HFF-Myc (cell line): ENCODE measurements around the gene HIPK2.

Source experiments
- DNase-seq: peaks from one replicate; pipeline ENCODE4 v3.0.0-alpha.2; 2011; ENCODE audit warnings: low read depth; ENCODE audit errors: extremely low read depth
- H3K4me3 ChIP-seq: replicated peaks from 2 replicates; pipeline ENCODE4 v1.5.1; 2011; ENCODE audit warnings: low read depth, mild to moderate bottlenecking, control low read depth, low read length
- CTCF ChIP-seq: IDR thresholded peaks from 2 replicates; pipeline ENCODE4 v1.5.1; 2012; ENCODE audit warnings: mild to moderate bottlenecking, low read depth, low read length, control low read depth; ENCODE audit errors: missing control alignments

Gene HIPK2

GRCh38 chr7:139568813-139569490 is 208.8 kb downstream of the HIPK2 start:
- no peak overlapping the region for H3K4me3 ChIP-seq
- no peak for DNase-seq
- no peak for TF ChIP-seq CTCF

- TF ChIP-seq CTCF = no peak
- no peak for DNase-seq
- H3K4me3 ChIP-seq = no peak overlapping the region
Measured at GRCh38 chr7:139568346-139568675, 209.5 kb downstream of the HIPK2 start.

GRCh38 chr7:139567647-139568345 is 210.0 kb downstream of the HIPK2 start:
- no peak for TF ChIP-seq CTCF
- no peak overlapping the region for H3K4me3 ChIP-seq
- DNase-seq = no peak

- no peak for DNase-seq
- H3K4me3 ChIP-seq = no peak overlapping the region
- no peak for TF ChIP-seq CTCF
Measured at GRCh38 chr7:139566736-139567646, 210.8 kb downstream of the HIPK2 start.

DNA sequence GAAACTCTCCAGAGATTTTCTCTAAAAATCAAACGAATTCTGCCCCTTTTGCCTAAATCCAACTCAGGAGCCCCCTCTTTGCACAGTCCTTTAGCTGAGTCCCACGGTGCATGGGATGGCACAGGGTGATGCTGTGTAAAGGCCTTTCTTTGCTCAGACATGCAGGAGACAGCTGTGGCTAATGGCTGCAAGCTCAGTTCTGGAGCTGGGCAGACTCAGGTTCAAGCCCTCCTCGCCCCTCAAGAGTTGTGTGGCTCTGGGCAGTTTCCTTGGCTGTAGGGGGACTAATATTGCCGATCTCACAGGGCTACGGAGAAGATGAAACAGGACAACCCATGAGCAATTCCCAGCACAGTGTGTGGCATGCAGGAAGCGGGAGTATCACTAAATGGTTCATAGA is 211.7 kb downstream of the HIPK2 start:
- H3K4me3 ChIP-seq = no peak overlapping the region
- no peak for DNase-seq
- no peak for TF ChIP-seq CTCF

- no peak for DNase-seq
- no peak for TF ChIP-seq CTCF
- no peak overlapping the region for H3K4me3 ChIP-seq
Measured at GRCh38 chr7:139563856-139564255, 213.9 kb downstream of the HIPK2 start.
